ENCODE results near the gene PRKAB2. TPM values are rescaled to one million over a fixed set of nuclear protein-coding genes. Genes with fewer than 3 reads are reported as not detected.

PRKAB2 gene
- total RNA-seq, 1 donor from 2014 or later: 49.0 TPM

GRCh38 chr1:147171399-147172167 lies 687 bp downstream of the PRKAB2 start:
- no peaks in the 10 kb centered on the region for H3K36me3 Mint-ChIP-seq (ENCODE audit: low read depth, unreplicated experiment)
- H3K27me3 Mint-ChIP-seq (ENCODE audit: low read depth, unreplicated experiment): no peaks in the 10 kb centered on the region
- peak overlapping the region; percentile 89 for H3K27ac ChIP-seq (ENCODE audit: low read depth, low read length)
- H4K20me1 ChIP-seq (ENCODE audit: insufficient read depth, low read length): no peaks in the 10 kb centered on the region
- H3K4me3 ChIP-seq (ENCODE audit: insufficient read depth, low read depth, low read length): peak overlapping the region; percentile 88
- peak overlapping the region; percentile 98 for H3K4me3 Mint-ChIP-seq (ENCODE audit: unreplicated experiment)
- peaks cover 3% of the 10 kb centered on the region for H3K9me3 Mint-ChIP-seq (ENCODE audit: unreplicated experiment)
- H3K27me3 ChIP-seq (ENCODE audit: insufficient read depth, low read length): no peaks in the 10 kb centered on the region
- peak overlapping the region; percentile 100 for H3K27ac Mint-ChIP-seq (ENCODE audit: unreplicated experiment)
- no peaks in the 10 kb centered on the region for H3K9me3 ChIP-seq (ENCODE audit: insufficient read depth, low read depth, low read length)
- H3K4me2 ChIP-seq (ENCODE audit: low read length): peak overlapping the region; percentile 85
- peak overlapping the region; percentile 94 for H3K9ac ChIP-seq (ENCODE audit: low read length)
- H3K36me3 ChIP-seq (ENCODE audit: insufficient read depth, low read length): no peaks in the 10 kb centered on the region
- peaks cover 55% of the 10 kb centered on the region for H3K79me2 ChIP-seq (ENCODE audit: insufficient read depth, low read length)
- no peak for TF ChIP-seq EZH2 (IDR thresholded peaks at IDR 0.05; ENCODE audit: insufficient read depth, low read length)
- DNase-seq (ENCODE audit: low read depth): no peak
- no peak for FAIRE-seq
- H2AFZ ChIP-seq (ENCODE audit: low read depth, low read length): peak overlapping the region; percentile 67
- H3K4me1 Mint-ChIP-seq (ENCODE audit: low read depth, unreplicated experiment): peaks cover 33% of the 10 kb centered on the region
- H3K4me1 ChIP-seq (ENCODE audit: insufficient read depth, low read length): peaks cover 33% of the 10 kb centered on the region

- Histone ChIP-seq H3K4me1 (ENCODE audit: insufficient read depth, low read length) (peaks cover 37% of the 10 kb centered on the region), H3K9ac (ENCODE audit: low read length) (peak overlapping the region; percentile 94), H3K4me2 (ENCODE audit: low read length) (peak overlapping the region; percentile 85), H3K36me3 (ENCODE audit: insufficient read depth, low read length) (peaks cover 7% of the 10 kb centered on the region), H2AFZ (ENCODE audit: low read depth, low read length) (no peak overlapping the region), H3K4me3 (ENCODE audit: insufficient read depth, low read depth, low read length) (peak overlapping the region; percentile 88), H3K27me3 (ENCODE audit: insufficient read depth, low read length) (no peaks in the 10 kb centered on the region), H3K9me3 (ENCODE audit: insufficient read depth, low read depth, low read length) (no peaks in the 10 kb centered on the region), H3K27ac (ENCODE audit: low read depth, low read length) (peak overlapping the region; percentile 93), H4K20me1 (ENCODE audit: insufficient read depth, low read length) (no peaks in the 10 kb centered on the region), H3K79me2 (ENCODE audit: insufficient read depth, low read length) (peaks cover 70% of the 10 kb centered on the region)
- Mint-ChIP-seq H3K4me1 (ENCODE audit: low read depth, unreplicated experiment) (peaks cover 38% of the 10 kb centered on the region), H3K27me3 (ENCODE audit: low read depth, unreplicated experiment) (no peaks in the 10 kb centered on the region), H3K4me3 (ENCODE audit: unreplicated experiment) (peak overlapping the region; percentile 98), H3K9me3 (ENCODE audit: unreplicated experiment) (peaks cover 3% of the 10 kb centered on the region), H3K36me3 (ENCODE audit: low read depth, unreplicated experiment) (peaks cover 6% of the 10 kb centered on the region), H3K27ac (ENCODE audit: unreplicated experiment) (peak overlapping the region; percentile 100)
- DNase-seq (ENCODE audit: low read depth) (no peak), FAIRE-seq (no peak)
- TF ChIP-seq EZH2 (IDR thresholded peaks at IDR 0.05; ENCODE audit: insufficient read depth, low read length) (no peak), CTCF (IDR thresholded peaks at IDR 0.05; ENCODE audit: insufficient read depth, low read depth, low read length) (no peak)
These were observed 2.2 kb downstream of the PRKAB2 start for GRCh38 chr1:147169840-147170674.

GRCh38 chr1:147169171-147169570 lies 3.1 kb downstream of the PRKAB2 start:
- Histone ChIP-seq H3K36me3 (ENCODE audit: insufficient read depth, low read length) (peaks cover 7% of the 10 kb centered on the region), H2AFZ (ENCODE audit: low read depth, low read length) (no peak overlapping the region), H3K27me3 (ENCODE audit: insufficient read depth, low read length) (no peaks in the 10 kb centered on the region), H3K9ac (ENCODE audit: low read length) (peak overlapping the region; percentile 94), H3K79me2 (ENCODE audit: insufficient read depth, low read length) (peaks cover 78% of the 10 kb centered on the region), H4K20me1 (ENCODE audit: insufficient read depth, low read length) (no peaks in the 10 kb centered on the region), H3K9me3 (ENCODE audit: insufficient read depth, low read depth, low read length) (no peaks in the 10 kb centered on the region), H3K4me3 (ENCODE audit: insufficient read depth, low read depth, low read length) (peak overlapping the region; percentile 88), H3K4me1 (ENCODE audit: insufficient read depth, low read length) (peaks cover 37% of the 10 kb centered on the region), H3K4me2 (ENCODE audit: low read length) (peak overlapping the region; percentile 85), H3K27ac (ENCODE audit: low read depth, low read length) (peak overlapping the region; percentile 93)
- peaks cover 36% of the 10 kb centered on the region for H3K4me1 Mint-ChIP-seq (ENCODE audit: low read depth, unreplicated experiment)
- H3K36me3 Mint-ChIP-seq (ENCODE audit: low read depth, unreplicated experiment): peaks cover 10% of the 10 kb centered on the region
- no peak for TF ChIP-seq CTCF (IDR thresholded peaks at IDR 0.05; ENCODE audit: insufficient read depth, low read depth, low read length)
- TF ChIP-seq EZH2 (IDR thresholded peaks at IDR 0.05; ENCODE audit: insufficient read depth, low read length): no peak
- H3K27ac Mint-ChIP-seq (ENCODE audit: unreplicated experiment): peak overlapping the region; percentile 100
- FAIRE-seq: no peak
- peak overlapping the region; percentile 98 for H3K4me3 Mint-ChIP-seq (ENCODE audit: unreplicated experiment)
- DNase-seq (ENCODE audit: low read depth): peak; percentile 51
- peaks cover 3% of the 10 kb centered on the region for H3K9me3 Mint-ChIP-seq (ENCODE audit: unreplicated experiment)
- no peaks in the 10 kb centered on the region for H3K27me3 Mint-ChIP-seq (ENCODE audit: low read depth, unreplicated experiment)

All from astrocyte (in vitro differentiated cells and primary cell).